SK-N-SH (cell line): Measurements from ENCODE around the gene PDE4D. TPM values are rescaled to one million over a fixed set of nuclear protein-coding genes. Genes with fewer than 3 reads are reported as not detected.
A peak's percentile ranks its signal among the peaks of the same experiment; 100 is the strongest.

Experiments used
- CTCF ChIA-PET: fragments of 300-600, 350-600 bp; formaldehyde crosslinking; extraction: SDS; loops from one replicate; lab custom pipeline; 2021; lab: Yijun Ruan, JAX
- POLR2A ChIA-PET: fragments of 350-600 bp; sonication (Branson Sonifier 250); formaldehyde crosslinking; extraction: SDS; loops from one replicate; lab custom pipeline; 2020; ENCODE audit warnings: antibody characterized with exemption, inconsistent platforms; lab: Yijun Ruan, JAX
- DNase-seq: peaks from one replicate; pipeline ENCODE4 v3.0.0; 2012
- H2AFZ ChIP-seq: fragments of 200-600 bp; sonication (generic); 2 replicates; pipeline ENCODE4 v1.8.1; 2016; ENCODE audit warnings: antibody characterized with exemption, mild to moderate bottlenecking, low read depth
- H3F3A ChIP-seq: fragments of 200-600 bp; sonication (generic); replicated peaks from 2 replicates; pipeline ENCODE3; 2016; ENCODE audit warnings: antibody characterized with exemption, mild to moderate bottlenecking; ENCODE audit not compliant: insufficient read depth
- H3K27ac ChIP-seq, 2 experiments: fragments of 200-500 bp in 1 of 2; fragments of 200-600 bp in 1 of 2; sonication (Bioruptor generic) in 1 of 2; sonication (generic), shearing (Covaris generic) in 1 of 2; 2 replicates each; pipeline versions ENCODE4 v1.5.1 to v1.6.1; 2014 to 2016; ENCODE audit warnings: low read depth in 2 of 2, inconsistent platforms in 1 of 2, low read length in 1 of 2, mild to moderate bottlenecking in 1 of 2, mixed read lengths in 1 of 2
- H3K27me3 ChIP-seq: fragments of 200-600 bp; sonication (generic), shearing (Covaris generic); 2 replicates; pipeline ENCODE4 v1.6.1; 2016; ENCODE audit warnings: mixed run types; ENCODE audit not compliant: insufficient read depth
- H3K36me3 ChIP-seq, 2 experiments: fragments of 200-500 bp in 1 of 2; fragments of 200-600 bp in 1 of 2; sonication (Bioruptor generic) in 1 of 2; sonication (generic) in 1 of 2; replicated peaks in 1 of 2; 2 replicates each; pipeline versions ENCODE3 to v1.5.1; 2014 to 2016; ENCODE audit warnings: low read length in 1 of 2, mild to moderate bottlenecking in 1 of 2; ENCODE audit not compliant: insufficient read depth in 2 of 2, control insufficient read depth in 1 of 2
- H3K4me1 ChIP-seq, 2 experiments: fragments of 200-500 bp in 1 of 2; fragments of 200-600 bp in 1 of 2; sonication (Bioruptor generic) in 1 of 2; sonication (generic), shearing (Covaris generic) in 1 of 2; 2 replicates each; pipeline versions ENCODE4 v1.5.1 to v1.6.1; 2014 to 2016; ENCODE audit warnings: low read depth in 1 of 2, low read length in 1 of 2, mixed run types in 1 of 2; ENCODE audit not compliant: insufficient read depth in 2 of 2, control insufficient read depth in 1 of 2
- H3K4me2 ChIP-seq: fragments of 200-600 bp; sonication (generic), shearing (Covaris generic); 2 replicates; pipeline ENCODE4 v1.6.1; 2017; ENCODE audit warnings: mixed run types
- H3K4me3 ChIP-seq, 2 experiments: fragments of 200-500 bp in 1 of 2; fragments of 200-600 bp in 1 of 2; sonication (Bioruptor generic) in 1 of 2; sonication (generic), shearing (Covaris generic) in 1 of 2; 2 replicates each; pipeline versions ENCODE4 v1.5.1 to v1.8.1; 2014 to 2016; ENCODE audit warnings: low read depth in 2 of 2, inconsistent platforms in 1 of 2, low read length in 1 of 2, mild to moderate bottlenecking in 1 of 2, mixed read lengths in 1 of 2, moderate library complexity in 1 of 2
- H3K79me2 ChIP-seq: fragments of 200-600 bp; sonication (generic); 2 replicates; pipeline ENCODE4 v1.8.1; 2017; ENCODE audit warnings: mild to moderate bottlenecking; ENCODE audit not compliant: insufficient read depth
- H3K9ac ChIP-seq: fragments of 200-600 bp; sonication (generic); 2 replicates; pipeline ENCODE4 v1.6.1; 2017; ENCODE audit warnings: mixed run types
- H3K9me2 ChIP-seq: fragments of 200-600 bp; sonication (generic); 2 replicates; pipeline ENCODE4 v1.6.1; 2017; ENCODE audit warnings: mixed run types
- H3K9me3 ChIP-seq: fragments of 200-600 bp; sonication (generic); 2 replicates; pipeline ENCODE4 v1.6.1; 2017; ENCODE audit warnings: mixed run types, mild to moderate bottlenecking, moderate library complexity
- H4K20me1 ChIP-seq: fragments of 200-600 bp; sonication (generic); 2 replicates; pipeline ENCODE4 v1.6.1; 2017; ENCODE audit warnings: mild to moderate bottlenecking, mixed run types; ENCODE audit not compliant: insufficient read depth
- CTCF ChIP-seq: fragments of 200-600 bp; sonication (generic); IDR thresholded peaks from 2 replicates; pipeline ENCODE4 v1.6.1; 2017; ENCODE audit warnings: antibody characterized with exemption, mild to moderate bottlenecking, moderate library complexity
- ELF1 ChIP-seq: IDR thresholded peaks from 2 replicates; pipeline ENCODE4 v1.4.0; 2012
- EP300 ChIP-seq, 2 experiments: IDR thresholded peaks; 2 replicates each; pipeline versions ENCODE4 v1.4.0 to v1.6.1; 2012; ENCODE audit warnings: borderline replicate concordance in 1 of 2, low read depth in 1 of 2, low read length in 1 of 2
- EZH2phosphoT487 ChIP-seq: fragments of 200-600 bp; sonication (generic); IDR thresholded peaks from 2 replicates; pipeline ENCODE4 v1.6.1; 2017; ENCODE audit warnings: low read depth, mixed run types, mild to moderate bottlenecking, antibody characterized with exemption, moderate library complexity, borderline replicate concordance
- FOXJ3 ChIP-seq: sonication (generic); formaldehyde crosslinking; IDR thresholded peaks from 2 replicates; pipeline ENCODE4 v1.5.1; 2020; ENCODE audit warnings: mild to moderate bottlenecking, missing genetic modification reagents
- IRF3 ChIP-seq: fragments of 150-350 bp; IDR thresholded peaks from 2 replicates; pipeline ENCODE4 v1.6.1; 2016; ENCODE audit warnings: mild to moderate bottlenecking, low read depth, low read length
- MAX ChIP-seq: IDR thresholded peaks from 2 replicates; pipeline ENCODE4 v1.4.0; 2012; ENCODE audit warnings: low read depth
- PBX3 ChIP-seq: IDR thresholded peaks from 2 replicates; pipeline ENCODE4; 2012
- POLR2AphosphoS5 ChIP-seq: IDR thresholded peaks from 2 replicates; pipeline ENCODE4 v1.6.1; 2012; ENCODE audit warnings: low read depth, low read length
- RAD21 ChIP-seq: IDR thresholded peaks from 2 replicates; pipeline ENCODE4 v1.6.1; 2012; ENCODE audit warnings: mild to moderate bottlenecking, low read length
- RCOR1 ChIP-seq: fragments of 150-350 bp; IDR thresholded peaks from 2 replicates; pipeline ENCODE4 v1.6.1; 2017; ENCODE audit warnings: antibody characterized with exemption, low read length
- REST ChIP-seq: IDR thresholded peaks from 2 replicates; pipeline ENCODE4 v1.6.1; 2012; ENCODE audit warnings: mild to moderate bottlenecking, low read depth, low read length, moderate library complexity
- RFX5 ChIP-seq: IDR thresholded peaks from 2 replicates; pipeline ENCODE4 v1.6.1; 2012; ENCODE audit warnings: mild to moderate bottlenecking, improper control_type of control experiment, low read length
- RXRA ChIP-seq: IDR thresholded peaks from 2 replicates; pipeline ENCODE4 v1.4.0; 2012; ENCODE audit warnings: low read depth, mild to moderate bottlenecking, borderline replicate concordance
- SMC3 ChIP-seq: IDR thresholded peaks from 2 replicates; pipeline ENCODE4 v1.6.1; 2012; ENCODE audit warnings: low read depth, low read length, improper control_type of control experiment
- TAF1 ChIP-seq: IDR thresholded peaks from 2 replicates; pipeline ENCODE4 v1.6.1; 2012; ENCODE audit warnings: low read depth, mild to moderate bottlenecking, low read length, moderate library complexity, borderline replicate concordance
- TEAD4 ChIP-seq: IDR thresholded peaks from 2 replicates; pipeline ENCODE4 v1.4.0; 2012; ENCODE audit warnings: mild to moderate bottlenecking, borderline replicate concordance; ENCODE audit not compliant: insufficient read depth
- WGBS: methylation state at CpG from one replicate; pipeline ENCODE4 v1.1.6; 2017; ENCODE audit warnings: low lambda C conversion rate; 5-methylcytosine and 5-hydroxymethylcytosine counted together
- polyA plus RNA-seq, 3 experiments: library from polyadenylated mRNA; depleted of rRNA; stranded (reverse); fragments of >200 nt; gene quantifications; 2 replicates each; pipeline ENCODE4 v1.2.3, GENCODE V29; 2012

Gene PDE4D
- polyA plus RNA-seq, 1 of the 3 experiments (the other 2 are of a cell fraction) = 2.4 TPM

GRCh38 chr5:59674763-59675162, 218.8 kb downstream of the PDE4D start:
- Histone ChIP-seq H4K20me1 (no peaks in the 10 kb centered on the region), H3K79me2 (no peaks in the 10 kb centered on the region), H3K9me2 (no peaks in the 10 kb centered on the region), H3F3A (no peaks in the 10 kb centered on the region), H3K4me3 (no peak overlapping the region), H3K4me1 (peaks cover 2 to 4% of the 10 kb centered on the region in 2 experiments; a peak in 3 of 4 replicates), H2AFZ (no peak overlapping the region), H3K36me3 (no peaks in the 10 kb centered on the region), H3K9me3 (no peaks in the 10 kb centered on the region), H3K9ac (no peak overlapping the region), H3K27ac (no peak overlapping the region), H3K27me3 (no peaks in the 10 kb centered on the region), H3K4me2 (no peak overlapping the region)
- TF ChIP-seq TAF1 = no peak
- no peak for TF ChIP-seq TEAD4
- no peak for TF ChIP-seq POLR2AphosphoS5
- no peak for TF ChIP-seq ELF1
- no peak for TF ChIP-seq IRF3
- WGBS = 83% methylated on average over 2 of the region's 2 CpGs
- ChIA-PET CTCF (interaction anchor here (0.6 to 5.2 kb wide), 7 partner anchors 15 to 294 kb away, joined by 3 to 70 read pairs (median 5); no protein-coding TSS in a partner anchor), POLR2A (no interaction called here)
- no peak for DNase-seq

- Histone ChIP-seq H3K4me1 (peaks cover 2 to 4% of the 10 kb centered on the region in 2 experiments; a peak in 3 of 4 replicates), H3K9me2 (no peaks in the 10 kb centered on the region), H3K9me3 (no peaks in the 10 kb centered on the region), H3K36me3 (no peaks in the 10 kb centered on the region), H3F3A (no peaks in the 10 kb centered on the region), H3K4me2 (no peak overlapping the region), H4K20me1 (no peaks in the 10 kb centered on the region), H3K9ac (no peak overlapping the region), H3K27me3 (no peaks in the 10 kb centered on the region), H2AFZ (no peak overlapping the region), H3K79me2 (no peaks in the 10 kb centered on the region), H3K4me3 (no peak overlapping the region; a peak in 1 of 4 replicates), H3K27ac (no peak overlapping the region)
- WGBS = 25% methylated on average over 4 of the region's 4 CpGs
- ChIA-PET CTCF (interaction anchor here (0.6 to 5.2 kb wide), 59 partner anchors 9 to 672 kb away, joined by 3 to 70 read pairs (median 4); no protein-coding TSS in a partner anchor), POLR2A (no interaction called here)
- DNase-seq = peak; percentile 24
- TF ChIP-seq RFX5 (no peak), RCOR1 (no peak), REST (no peak), IRF3 (no peak), CTCF (peak; percentile 89), RAD21 (peak; percentile 90), MAX (no peak), SMC3 (peak; percentile 85), FOXJ3 (no peak), EP300 (IDR thresholded peaks at IDR 0.05; ENCODE audit: borderline replicate concordance in 1 of 2, low read depth in 1 of 2, low read length in 1 of 2) (no peak), PBX3 (no peak), RXRA (no peak), EZH2phosphoT487 (no peak)
Observed at GRCh38 chr5:59673438-59674058, 220.0 kb downstream of the PDE4D start.
